Measurements from ENCODE around the gene IGSF3.
"Not testable (repeated sequence)": the region's sequence is repeated elsewhere in the genome, so short reads cannot be mapped to it uniquely, and the experiment has no call there.

Gene IGSF3

DNA sequence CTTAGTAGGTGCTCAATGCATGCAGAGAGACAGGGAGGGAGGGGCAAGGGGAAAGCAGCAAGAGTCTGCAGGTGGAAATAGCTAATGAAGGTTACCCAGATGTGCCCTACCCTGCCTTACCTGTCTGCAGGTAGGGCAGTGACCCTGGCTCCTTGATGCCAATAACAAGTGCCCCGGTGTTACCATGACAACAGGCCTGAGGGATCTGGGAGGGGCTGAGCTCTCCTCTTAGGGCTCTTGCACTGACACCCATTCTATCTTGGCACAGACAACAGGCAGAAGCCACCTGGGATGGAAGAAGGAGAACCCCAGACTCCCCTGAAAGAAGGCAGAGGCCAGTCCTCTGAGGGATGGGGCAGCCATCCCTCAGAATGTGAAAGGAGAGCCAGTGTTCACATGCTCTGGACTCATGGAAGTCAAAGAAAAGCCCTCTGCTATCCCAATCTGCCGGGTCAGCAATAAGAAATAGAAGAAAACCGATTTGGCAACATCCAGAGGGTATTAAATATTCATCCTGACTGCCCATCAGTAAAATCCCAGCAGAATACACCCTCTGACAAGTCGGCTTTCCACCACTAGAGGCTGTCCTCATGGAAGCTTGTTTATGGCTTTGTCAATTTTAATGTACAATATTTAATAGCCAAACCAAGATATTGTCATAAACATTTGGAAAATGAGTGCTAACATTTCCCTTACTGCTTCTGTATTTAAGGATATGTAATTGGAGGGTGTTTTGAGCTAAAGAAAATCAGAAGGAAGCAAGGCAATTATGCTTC lies 72.3 kb downstream of the IGSF3 start:
- not testable (repeated sequence) for DNase-seq

DNA sequence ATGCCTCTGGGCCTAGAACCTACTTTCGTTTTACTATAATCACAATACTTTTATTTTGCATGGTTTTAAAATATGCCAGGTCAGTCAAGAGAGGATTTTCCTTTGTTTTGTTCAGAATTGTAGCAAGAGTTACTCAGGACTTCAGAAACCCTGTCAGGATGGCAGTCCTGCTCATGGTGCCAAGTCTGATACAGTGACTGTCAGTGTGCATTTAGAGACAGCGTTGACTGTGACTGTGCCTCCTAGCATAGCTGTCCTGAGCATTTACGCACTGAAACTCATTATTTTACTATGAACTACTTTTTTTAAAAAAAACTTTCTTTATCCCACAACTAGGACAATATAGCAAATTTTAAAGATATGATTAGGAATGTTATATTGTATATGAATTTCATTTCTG lies 73.6 kb downstream of the IGSF3 start:
- DNase-seq = not testable (repeated sequence)

DNA sequence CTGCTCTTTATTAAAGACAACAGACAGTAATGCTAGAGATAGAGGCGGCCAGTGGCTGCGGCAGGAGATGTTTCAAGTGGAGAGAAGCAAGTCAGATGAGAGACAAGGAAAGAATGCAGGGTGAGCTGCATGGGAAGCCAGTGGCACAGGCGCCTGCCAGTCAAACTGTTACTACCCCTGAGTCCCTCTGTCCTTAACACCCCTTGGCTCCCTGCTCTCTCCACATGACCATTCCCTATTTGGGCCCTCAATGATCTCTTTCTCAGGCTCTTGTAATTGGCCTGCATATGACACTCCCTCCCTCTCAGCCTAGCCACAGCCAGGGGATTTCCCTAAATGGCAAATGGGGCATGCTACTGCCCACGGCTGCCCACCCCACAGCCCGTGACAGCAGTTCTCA lies 74.1 kb downstream of the IGSF3 start:
- not testable (repeated sequence) for DNase-seq

DNA sequence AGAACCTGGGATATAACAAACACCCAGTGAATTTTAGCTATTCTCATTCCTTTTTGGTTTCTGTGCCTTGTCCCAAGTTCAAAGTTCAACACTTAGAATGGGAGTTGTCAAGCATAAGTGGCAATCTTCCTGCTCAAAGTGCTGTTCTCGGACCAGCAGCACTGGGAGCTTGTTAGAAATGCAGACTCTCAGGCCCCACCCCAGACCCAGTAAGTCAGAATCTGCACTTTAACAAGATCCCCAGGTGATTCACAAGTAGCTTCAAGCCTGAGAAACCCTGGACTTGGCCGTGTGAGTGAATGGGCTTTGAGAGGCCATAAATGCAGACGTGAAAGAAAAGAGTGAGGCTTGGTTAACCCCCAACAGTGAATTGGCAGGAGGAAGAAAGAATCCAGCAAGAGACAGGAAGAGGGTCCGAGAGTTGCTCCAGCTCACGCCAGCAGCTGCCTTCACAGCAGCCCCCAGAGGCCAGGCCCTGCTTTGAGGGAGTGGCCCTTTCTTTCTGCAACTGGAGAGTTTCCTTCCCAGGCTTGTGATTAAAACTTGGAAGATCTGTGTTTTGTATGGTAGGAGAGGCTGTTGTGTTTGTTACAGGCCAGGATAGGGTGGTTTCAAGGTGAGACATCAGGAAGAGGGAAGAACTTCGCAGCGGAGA lies 75.5 kb downstream of the IGSF3 start:
- not testable (repeated sequence) for DNase-seq

DNA sequence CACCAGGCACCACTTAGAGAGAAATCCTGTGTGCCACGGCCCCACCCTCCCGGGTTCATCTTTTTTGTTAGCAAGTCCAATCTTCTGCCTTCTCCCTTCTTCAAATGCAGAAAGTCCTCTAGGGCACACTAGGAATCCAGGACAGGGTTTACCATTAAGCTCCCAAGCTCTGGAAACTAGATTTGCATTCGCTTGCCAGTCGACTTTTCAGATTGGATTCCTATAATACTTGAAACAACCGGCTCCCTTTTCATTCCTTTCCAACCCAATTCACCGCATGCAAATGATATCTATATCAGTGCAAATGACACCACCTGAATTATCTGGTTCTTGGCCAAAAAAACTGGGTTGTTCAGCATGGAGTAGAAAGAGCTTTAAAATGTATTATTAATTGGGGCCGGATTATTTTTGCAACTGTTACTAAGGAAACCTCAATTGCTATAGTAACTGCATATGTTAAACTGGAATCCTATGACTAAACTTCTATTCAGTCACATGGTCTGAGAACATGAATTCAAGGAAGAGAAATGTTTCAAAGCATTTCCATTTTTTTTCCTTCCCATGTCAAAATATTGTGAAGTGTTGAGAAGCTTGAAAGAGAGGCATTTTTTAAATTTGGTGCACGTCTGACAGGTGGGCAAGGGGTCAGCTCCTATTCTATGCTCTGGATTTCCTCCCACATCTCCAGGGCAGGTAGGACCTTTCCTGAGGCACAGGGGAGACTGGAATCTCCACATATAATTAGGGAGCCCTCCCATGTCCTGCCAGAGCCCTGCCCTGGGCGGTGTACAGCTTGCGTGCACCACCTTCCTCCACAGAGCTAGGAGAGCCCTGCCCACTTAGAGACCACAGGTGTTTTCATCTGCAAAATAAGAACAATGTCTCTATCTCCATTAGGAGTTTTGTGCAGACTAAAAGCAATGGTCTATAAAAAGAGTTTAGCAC lies 76.3 kb downstream of the IGSF3 start:
- not testable (repeated sequence) for DNase-seq

DNA sequence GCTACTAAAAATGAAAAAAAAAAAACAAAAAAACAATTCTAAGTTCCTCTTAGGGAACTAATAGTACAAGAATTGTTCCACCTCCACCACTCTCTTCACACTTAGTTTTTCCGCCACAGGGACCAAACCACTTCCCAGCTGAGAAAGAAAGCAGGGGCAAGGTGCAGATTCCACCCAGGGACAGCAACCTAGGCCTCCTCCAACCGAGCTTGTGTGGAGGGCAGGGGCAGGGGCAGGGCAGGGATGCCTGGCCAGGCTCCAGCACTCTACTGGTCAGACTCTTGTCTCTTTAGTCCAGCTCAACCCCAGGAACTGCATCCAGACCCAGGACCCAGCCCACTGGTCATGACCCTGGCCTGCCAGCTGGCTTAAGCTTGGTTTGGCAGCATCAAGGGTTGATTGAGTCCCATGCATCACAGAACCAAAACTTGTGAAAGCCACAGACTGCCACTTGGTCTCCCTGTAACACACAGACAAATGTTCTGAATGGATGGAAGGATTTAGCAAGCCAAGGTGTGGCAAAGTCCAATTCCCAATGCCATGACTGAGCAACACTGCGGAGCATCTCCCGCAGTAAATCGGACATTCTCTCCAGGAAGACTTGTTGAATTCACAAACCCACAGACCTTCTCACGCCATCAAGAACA lies 77.1 kb downstream of the IGSF3 start:
- not testable (repeated sequence) for DNase-seq

DNA sequence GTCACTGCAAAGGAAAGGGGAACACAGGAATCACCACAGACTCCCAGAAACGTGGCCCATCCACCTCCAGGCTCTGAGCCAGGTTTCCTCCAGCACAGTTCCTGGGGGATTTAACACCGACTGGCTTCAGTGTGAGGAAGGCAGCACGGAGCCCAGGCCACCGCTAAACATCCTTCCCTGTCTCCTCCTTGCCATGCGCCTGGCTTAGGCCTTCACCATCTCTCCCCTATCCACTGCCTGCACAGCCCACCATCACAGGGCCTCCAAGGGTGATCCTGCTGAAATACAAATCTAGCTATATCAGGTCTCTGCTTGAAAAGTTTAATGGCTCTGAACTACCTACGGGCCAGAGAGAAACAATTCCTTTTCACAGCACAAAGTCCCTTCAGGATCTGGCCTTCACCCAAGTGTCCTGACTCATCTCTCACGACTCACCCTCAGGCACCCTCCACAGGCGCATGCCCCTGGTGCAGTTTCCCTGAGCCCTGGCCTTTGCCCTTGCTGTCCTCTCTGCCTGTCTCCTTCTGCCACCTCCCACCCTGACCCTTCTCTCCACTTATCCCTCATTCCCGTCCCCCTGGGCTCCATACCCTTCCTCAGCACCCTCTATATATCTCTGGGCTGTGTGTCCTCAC lies 78.3 kb downstream of the IGSF3 start:
- not testable (repeated sequence) for DNase-seq

DNA sequence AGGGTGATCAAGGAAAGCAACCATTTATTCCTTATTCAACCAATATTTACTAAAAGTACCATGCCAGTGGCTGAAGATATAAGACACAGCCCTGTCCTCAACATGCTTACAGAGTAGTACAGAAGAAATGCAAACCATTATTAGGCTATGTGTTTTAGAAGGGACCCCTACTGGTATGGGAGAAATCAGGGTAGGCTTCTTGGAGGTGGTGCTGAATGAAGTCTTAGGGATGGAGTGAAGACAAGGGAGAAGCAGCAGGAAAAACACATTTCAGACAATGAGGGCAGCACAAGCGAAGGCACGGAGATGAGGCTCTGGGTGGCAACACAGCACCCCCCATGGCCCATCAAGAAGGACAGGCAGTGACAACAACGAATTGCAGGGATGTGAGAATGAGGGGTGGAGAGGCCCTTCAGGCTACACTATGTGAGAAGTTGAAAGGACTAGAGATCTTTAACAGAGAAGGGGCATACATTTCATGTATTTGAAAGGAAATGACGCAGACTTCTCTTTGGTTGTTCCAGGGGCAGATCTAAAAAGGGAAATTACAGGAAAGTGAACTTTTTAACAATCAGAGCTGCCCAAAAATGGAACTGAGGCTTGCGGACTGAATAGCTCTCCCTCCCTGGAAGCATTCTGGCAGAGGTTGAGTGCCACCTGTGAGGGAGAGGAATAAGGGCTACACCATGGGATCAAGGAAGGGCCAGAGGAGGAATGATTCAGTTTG lies 79.9 kb downstream of the IGSF3 start:
- DNase-seq = no peak

DNA sequence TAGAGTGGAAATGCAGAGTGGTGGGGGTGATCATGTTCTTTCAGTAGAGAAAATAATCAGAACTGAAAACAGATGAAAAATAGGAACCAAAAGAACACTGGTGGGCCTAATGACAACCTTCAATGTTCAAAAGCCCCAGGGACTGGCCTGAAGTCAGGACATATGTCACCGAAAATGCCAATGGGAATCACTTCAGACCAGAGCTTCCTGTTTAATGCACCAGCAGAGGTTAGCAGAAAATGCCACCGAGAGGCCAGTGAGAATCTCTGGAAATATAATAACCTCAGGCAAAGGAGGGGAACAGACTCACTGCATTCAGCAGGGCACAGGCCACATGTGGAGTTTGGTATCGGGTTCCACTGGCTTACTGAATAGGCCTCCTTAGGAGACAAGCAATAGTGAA lies 80.8 kb downstream of the IGSF3 start:
- DNase-seq = no peak

DNA sequence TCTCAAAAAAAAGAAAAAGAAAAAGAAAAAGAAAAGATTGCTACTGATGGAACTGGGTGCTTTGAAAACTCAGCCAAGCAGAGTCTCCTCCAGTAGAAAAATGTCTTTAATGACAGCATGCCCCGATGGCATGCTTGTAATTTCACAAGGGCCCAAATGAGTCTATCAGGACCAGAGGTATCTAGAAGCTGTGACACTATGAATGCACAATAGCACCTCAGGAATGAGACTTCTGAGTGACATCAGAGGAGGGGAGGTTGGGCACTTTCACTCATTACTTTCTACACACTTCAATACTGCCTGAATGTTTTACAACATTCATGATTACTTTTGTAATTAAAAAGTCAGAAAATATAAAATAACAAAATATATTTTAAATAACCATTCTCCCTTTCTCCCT lies 81.6 kb downstream of the IGSF3 start:
- DNase-seq = no peak

DNA sequence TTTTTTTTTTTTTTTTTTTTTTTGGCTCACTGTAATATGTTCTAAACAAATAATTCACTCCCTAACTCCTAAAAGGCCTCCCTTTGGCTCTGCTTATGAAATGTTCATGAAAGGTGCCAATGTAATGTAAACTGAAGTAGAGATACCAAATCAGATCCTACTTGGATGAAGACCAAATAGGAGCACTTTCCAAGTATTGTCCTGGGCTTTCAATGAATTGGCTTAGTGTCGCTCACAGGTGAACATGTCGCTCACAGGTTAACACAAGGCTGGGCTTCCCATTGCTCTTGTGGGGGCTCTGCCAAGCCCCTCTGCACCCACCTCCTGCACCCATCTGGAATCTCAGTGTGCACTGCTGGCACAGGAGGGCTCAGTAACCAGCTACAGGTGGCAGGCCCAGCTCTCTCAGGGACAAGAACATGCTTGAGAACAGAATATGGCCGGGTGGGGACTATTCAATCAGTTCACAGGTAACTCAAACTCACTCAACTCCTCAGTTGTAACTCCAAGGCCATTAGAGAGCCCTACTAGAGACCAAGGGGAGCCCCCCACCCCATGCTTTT lies 86.1 kb downstream of the IGSF3 start:
- no peak for DNase-seq

DNA sequence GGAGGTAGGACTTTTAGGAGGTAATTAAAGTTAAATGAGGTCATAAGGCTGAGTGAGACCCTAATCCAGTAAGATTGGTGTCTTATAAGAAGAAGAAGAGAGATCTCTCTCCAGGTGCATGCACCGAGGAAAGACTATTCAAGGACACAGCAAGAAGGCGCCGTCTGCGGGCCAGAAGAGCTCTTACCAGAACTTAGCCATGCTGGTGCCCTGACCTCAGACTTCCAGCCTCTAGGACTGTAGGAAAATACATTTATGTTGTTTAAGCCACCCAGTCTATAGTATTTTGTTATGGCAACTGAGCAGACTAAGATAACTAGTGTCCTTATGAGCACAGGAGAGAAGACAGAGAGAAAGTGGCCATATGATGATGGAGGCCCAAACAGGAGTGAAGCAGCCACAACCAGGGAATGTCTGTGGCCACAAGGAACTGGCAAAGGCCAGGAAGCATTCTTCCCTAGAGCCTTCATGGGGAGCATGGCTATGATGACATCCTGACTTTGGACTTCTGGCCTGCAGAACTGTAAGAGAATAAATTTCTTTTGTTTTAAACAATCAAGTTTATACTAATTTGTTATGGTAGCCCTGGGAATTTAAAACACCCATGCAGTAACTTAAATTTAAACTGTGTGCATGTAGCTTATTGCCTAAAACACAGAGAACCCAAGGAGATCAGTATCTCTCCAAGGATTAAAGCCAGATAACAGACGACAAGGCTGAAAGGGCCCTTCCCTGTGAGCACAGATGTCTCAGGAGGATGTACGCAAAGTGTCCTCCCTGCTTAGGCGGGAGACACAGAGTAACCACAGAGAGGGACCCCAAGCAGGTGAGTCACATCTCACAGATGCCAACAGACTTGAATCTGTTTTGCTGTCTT lies 86.8 kb downstream of the IGSF3 start:
- no peak for DNase-seq

DNA sequence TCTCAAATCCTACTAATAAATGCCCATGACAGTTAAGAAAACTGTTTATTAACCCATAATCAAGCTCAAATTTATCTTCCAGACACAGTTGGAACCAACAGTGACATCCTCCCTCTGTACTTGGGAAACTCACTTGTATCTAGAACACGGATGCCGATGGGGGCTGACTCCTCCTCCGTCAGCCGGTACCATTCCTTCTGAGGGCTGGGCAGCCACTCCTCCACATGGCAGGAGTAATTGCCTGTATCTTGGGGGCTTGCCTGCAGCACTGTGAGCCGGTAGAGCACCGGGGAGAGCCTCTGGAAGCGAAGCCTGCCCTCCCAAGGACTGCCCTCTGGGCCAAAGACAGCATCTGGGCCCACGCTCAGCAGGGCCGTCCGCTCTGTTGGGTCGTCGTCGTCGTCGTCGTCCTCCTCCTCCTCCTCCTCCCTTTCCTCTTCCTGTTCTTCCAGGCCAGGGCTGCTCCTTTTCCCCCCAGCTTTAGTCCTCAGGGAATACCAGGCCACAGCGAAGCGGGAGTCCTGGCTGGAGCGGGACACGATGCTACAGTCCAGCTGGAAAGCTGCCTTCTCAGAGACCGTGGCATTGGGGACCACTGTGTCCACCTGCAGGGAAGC lies 88.2 kb downstream of the IGSF3 start:
- no peak for DNase-seq

DNA sequence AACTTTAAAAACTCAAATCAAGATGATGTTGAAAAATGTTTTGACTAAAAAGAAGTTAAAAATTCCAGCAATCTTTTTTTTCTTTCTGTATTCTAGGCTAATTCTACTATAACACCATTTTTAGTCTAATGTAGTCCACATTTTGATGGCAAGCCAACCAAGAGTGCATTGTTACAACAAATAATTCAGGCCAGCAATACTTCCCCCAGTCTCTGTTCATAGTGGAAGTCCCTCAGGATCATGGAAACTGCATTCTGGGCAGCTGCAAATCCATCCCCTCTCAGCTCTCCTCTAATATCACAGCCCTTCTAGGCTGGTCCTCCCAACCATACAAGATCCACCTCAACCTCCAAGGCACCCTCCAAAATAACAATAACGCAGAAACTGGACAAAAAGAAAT lies 89.0 kb downstream of the IGSF3 start:
- DNase-seq = no peak

DNA sequence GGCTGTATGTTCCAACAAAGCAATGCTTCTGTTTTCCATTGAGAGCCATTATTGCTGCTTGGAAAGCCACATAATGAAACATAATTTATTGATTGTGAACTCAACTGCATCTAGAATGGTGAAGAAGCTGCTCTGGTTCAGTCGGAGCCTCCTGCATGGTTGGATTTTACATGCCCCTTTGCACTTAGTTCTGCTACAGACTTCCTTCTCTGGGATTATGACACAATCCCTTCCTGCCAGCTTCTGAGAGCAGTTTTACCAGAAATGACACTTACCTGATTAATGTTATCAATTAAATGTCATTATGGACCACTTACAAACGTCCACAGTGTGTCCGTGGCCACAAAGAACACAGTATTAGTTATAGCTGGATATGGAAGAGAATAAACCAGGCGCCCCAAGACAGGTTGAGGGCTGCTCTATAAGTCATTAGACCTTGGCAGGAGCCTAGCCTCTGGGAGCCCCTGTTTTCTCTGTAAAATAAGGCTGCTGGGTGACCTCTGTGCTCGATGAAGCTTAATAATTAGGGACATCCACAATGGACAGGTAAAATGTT lies 89.7 kb downstream of the IGSF3 start:
- DNase-seq = no peak

DNA sequence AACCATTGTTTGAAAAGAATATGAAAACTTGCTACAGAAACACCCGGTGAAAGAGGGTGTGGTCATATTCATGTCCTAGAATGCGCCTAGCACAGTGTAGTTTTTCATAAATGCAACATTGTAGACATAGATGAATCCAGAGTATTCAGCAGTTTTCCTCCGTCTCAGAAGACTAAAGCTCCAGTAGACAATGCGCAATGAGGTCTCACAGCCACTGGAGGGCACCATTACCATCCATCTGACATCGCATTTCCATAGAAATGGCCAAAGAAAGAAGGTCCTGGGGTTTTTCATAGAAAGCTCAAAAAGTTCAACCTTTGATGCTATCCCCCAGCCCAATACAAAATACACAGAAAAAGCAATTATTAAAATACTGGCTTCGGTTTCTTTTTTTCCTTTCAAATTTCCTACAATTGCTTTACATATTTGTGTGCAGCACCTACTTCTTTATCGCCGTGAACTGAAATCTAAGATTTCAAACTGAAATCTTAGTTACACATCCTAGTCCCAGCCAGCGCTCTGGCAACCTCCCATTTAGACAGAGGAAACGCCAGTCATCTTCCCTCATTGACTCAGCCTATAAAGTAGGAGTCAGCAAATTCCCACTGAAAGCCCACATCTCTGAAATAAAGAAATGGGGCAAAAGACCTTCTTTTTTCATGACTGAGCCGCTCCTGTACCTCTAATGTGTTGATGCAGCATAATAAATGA lies 92.8 kb downstream of the IGSF3 start:
- peak; percentile 65 for DNase-seq

DNA sequence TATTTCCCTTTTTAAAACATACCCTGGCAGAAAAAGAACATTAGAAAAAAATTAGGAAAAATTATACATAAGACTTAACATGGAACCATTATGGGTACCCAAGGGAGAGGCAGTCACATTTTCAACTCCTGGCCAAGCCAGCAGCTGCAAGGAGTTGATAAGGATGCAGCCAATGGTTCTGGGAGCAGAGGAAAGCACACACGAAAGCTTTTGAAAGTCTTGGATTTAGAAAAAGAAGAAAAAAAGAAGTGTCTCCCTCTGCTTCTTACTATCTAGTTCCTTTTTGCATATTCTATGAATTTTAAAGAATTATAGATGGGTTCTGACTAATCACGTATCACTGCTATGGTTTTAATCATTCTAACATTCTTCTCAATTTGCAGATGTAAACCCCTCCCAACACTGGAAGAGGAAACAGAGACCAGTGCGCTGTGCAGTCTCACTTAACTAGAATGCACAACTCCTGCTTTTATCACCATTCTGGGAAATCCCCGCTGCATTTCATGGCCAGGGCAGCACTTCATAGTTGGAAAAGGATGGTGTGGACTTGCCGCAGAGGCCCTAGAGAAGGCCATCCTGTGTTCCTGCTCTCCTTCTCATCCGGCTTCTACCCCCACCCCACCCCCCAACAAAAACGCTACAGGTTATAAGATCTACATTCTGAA lies 94.0 kb downstream of the IGSF3 start:
- DNase-seq = no peak

DNA sequence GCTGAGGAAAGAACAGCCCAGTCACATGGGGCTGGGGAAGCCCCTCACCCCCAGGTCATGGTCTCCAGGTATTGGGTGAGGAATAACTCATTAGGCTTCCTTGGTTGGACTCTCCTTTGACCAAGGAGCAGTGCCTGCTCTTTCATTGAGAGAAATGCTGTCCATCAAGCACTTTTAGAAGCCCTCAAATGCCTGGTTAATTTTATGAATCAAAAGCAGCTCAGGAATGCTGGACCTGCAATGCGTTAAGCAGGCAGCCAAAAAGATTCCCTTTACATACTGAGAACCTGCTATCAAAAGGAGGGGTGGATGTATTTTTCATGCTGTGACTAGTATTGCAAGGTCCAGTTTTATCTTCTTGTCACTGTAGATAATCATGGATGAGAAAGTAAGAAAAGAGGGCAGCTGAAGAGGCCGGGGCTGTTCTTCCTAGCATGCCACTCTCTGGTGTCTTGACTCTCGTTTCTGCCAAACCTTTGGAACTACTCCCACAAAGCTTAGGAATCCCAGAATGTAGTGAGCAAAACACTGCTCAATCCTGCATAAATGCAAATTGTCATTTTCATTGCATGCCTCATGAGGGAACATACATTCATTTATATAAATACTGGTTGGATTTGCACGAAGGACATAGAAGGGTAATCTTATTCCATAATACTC lies 94.6 kb downstream of the IGSF3 start:
- DNase-seq = no peak

Data from NCI-H1105 treated with DMSO at 0.1 percent for 48 hours (cell line).